Omental fat pad (tissue), 4 donors: ENCODE data around the gene SVBP. TPM values are rescaled to one million over a fixed set of nuclear protein-coding genes. Genes with fewer than 3 reads are reported as not detected.

ENCODE experiments used
- ATAC-seq: fragments of 150-250 bp; one replicate; pipeline ENCODE4 v1.9.1; 2016; ENCODE audit warnings: mild to moderate bottlenecking, moderate library complexity; ENCODE audit not compliant: low FRiP score
- DNase-seq: peaks from one replicate; pipeline ENCODE4 v3.0.0-alpha.2; 2019; ENCODE audit warnings: low spot score
- total RNA-seq, 4 donors: library from RNA; depleted of rRNA; stranded (reverse); fragments of >200 nt; gene quantifications; one replicate each; pipeline ENCODE4 v1.1.0, GENCODE V29; 2016
- TF ChIP-seq, protein P1 (sequence below), 3 donors: fragments of 450-650 bp; IDR thresholded peaks; one replicate each; pipeline ENCODE4 v1.5.1; 2016 to 2017; ENCODE audit warnings: antibody characterized with exemption in 3 of 3, mild to moderate bottlenecking in 3 of 3, moderate library complexity in 2 of 3

The SVBP gene
- total RNA-seq, 4 donors from 2014 or later = 12.1 to 40.7 (median 22.5) TPM

DNA sequence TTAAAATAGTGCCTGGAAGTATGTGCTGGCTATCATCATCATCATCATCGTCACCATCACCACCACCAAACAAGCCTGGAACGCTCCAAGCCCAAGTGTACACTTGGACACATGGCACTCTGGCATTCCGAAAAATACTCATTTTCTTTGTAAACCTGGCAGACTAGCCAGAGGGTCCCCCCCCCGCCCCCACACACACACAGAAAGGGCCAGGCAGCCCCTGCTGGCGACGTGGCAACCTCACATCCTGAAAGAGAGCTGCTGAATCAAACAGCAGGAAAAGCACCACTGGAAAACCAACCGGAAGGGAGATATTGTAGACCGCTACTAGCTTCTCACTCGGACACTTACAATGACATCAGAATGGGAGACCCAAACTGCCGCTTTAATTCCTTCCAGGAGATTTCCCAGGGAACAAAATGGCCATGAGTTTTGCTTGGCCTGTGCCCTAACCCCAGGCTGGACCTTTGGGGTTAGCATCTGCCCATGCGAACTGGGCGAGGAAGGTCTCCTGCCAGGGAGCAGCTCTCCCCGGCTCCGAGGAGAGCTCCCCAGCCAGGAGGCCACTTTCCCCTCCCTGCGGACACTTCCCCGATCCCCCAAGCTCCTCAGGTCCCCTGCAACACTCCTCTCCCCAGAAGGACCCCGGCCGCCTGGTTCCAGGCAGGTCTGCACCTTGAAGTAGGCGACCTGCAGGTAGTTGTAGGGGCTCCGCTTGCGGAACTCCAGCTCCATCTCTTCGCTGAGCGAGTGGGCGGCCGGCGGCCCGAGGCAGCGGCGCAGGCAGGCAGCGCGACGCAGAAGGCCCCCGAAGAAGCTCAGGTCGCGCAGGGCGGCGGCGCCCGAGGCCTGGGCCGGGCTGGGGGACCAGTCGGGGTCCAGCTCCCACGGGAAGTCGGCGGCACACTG lies 51.1 kb downstream of the SVBP start:
- TF ChIP-seq, protein P1, sequence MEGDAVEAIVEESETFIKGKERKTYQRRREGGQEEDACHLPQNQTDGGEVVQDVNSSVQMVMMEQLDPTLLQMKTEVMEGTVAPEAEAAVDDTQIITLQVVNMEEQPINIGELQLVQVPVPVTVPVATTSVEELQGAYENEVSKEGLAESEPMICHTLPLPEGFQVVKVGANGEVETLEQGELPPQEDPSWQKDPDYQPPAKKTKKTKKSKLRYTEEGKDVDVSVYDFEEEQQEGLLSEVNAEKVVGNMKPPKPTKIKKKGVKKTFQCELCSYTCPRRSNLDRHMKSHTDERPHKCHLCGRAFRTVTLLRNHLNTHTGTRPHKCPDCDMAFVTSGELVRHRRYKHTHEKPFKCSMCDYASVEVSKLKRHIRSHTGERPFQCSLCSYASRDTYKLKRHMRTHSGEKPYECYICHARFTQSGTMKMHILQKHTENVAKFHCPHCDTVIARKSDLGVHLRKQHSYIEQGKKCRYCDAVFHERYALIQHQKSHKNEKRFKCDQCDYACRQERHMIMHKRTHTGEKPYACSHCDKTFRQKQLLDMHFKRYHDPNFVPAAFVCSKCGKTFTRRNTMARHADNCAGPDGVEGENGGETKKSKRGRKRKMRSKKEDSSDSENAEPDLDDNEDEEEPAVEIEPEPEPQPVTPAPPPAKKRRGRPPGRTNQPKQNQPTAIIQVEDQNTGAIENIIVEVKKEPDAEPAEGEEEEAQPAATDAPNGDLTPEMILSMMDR (IDR thresholded peaks at IDR 0.05) = no peak
- ATAC-seq = peak; percentile 30
- DNase-seq = no peak

DNA sequence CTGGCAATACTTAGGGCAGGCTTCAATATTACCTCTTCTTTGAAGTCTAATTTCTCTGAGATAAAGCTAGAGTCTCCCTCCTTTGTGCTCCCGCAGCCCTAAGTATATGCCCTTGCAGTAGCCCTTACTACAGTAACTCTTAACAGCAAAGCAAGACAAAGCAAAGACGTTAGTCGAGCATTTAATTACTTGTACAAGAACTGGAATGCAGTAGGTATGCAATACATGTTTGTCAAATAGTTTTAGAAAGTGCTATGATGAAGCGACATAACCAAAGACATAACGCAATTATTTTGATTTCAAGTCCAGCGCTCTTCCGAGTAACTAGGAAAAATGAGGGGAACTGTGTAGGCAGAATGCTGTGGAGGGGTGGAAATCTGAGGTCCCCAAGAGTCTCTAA lies 51.9 kb downstream of the SVBP start:
- ATAC-seq (no peak), DNase-seq (no peak)
- TF ChIP-seq, protein P1 (IDR thresholded peaks at IDR 0.05) = no peak

DNA sequence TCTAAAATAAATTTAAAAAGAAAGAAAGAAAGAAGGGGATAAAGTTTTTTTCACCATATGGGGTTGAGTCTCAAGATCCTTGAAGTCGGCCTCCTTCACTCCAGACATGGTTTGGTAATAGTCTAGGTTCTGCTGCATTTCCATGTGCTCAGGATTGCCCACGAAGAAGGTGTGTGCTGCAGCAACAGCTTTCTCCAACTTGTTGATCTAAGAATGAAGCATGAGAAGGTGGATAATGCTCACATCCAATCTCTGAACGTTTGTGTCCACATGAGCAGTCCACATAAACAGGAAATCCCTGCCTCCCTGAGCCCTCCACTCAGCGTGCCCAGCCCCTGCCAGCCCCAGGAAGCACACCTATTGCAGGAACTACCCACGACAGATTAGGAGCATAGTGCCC lies 54.9 kb downstream of the SVBP start:
- no peak for DNase-seq
- no peak for ATAC-seq
- TF ChIP-seq, protein P1 (IDR thresholded peaks at IDR 0.05) = no peak

DNA sequence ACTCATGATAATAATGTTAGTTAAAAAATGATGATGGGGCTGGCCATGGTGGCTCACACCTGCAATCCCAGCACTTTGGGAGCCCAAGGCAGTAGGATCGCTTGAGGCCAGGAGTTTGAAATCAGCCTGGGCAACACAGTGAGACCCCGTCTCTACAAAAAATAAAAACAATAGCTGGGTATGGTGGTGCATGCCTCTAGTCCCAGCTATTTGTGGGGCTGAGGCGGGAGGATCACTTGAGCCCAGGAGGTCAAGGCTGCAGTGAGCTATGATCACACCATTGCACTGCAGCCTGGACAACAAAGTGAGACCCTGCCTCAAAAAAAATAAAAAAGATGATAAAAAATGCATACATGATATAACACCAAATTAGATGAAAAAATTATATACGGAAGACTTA lies 55.6 kb downstream of the SVBP start:
- ATAC-seq (no peak), DNase-seq (no peak)
- TF ChIP-seq, protein P1 (IDR thresholded peaks at IDR 0.05) = no peak

DNA sequence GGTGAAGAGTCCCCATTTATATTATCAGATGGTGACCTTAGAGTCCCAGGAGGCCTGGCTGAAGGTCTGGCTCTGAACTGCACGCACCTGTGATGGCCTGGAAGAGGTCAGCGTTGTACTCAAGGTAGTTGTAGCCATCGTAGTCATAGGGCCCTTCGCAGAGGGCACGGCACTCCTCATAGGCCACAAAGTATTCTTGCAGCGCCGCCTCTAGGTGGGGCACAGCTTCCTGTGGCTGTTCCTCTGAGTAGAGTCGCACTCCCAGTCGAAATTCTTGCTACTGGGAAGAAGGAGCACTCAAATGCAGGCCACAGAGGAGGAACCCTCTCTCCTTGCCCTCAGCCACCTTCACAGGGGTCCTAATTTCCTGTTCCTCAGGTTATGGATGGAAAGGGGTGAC lies 58.1 kb downstream of the SVBP start:
- TF ChIP-seq, protein P1 (IDR thresholded peaks at IDR 0.05) = no peak
- DNase-seq (no peak), ATAC-seq (no peak)

DNA sequence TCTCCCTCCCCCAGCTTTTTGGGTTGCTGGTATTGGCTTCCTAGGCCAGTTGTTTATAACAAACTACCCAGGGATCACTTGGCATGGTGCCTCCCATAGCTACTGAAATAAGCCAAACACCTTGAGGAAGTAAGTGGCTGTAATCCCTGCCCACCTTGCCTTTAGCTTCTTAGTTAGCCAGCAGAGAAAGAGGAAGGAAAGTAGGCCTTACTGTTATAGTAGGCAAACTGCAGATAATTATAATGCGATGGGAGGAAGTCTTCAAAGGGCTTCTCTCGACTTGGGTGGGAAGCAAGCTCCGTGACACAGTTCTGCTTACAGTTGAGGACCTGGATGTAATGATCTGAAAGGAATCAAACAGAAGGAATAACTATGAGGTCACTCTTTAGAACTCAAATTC lies 58.6 kb downstream of the SVBP start:
- TF ChIP-seq, protein P1 (IDR thresholded peaks at IDR 0.05) = no peak
- ATAC-seq (no peak), DNase-seq (no peak)

DNA sequence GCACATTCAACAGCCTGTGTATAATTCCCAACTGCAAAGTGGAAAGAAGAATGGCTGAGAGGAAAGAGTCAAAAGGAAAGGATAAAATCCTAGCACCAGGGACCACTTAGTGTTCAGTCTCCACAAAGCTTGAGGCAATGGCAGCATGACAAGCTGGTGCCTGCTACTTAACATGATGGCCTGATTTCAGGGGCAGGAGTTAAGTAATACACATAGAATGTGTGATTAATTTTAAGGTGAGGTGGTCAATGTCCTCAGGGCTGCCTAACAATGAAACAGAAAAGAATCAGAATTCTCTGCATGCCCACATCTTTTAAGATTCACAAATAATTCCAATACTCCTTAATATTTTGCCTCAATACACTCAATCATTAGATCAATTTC lies 59.3 kb downstream of the SVBP start:
- ATAC-seq (no peak), DNase-seq (no peak)
- TF ChIP-seq, protein P1 (IDR thresholded peaks at IDR 0.05) = no peak
